ENCODE measurements around the gene LRRK2.

DNA sequence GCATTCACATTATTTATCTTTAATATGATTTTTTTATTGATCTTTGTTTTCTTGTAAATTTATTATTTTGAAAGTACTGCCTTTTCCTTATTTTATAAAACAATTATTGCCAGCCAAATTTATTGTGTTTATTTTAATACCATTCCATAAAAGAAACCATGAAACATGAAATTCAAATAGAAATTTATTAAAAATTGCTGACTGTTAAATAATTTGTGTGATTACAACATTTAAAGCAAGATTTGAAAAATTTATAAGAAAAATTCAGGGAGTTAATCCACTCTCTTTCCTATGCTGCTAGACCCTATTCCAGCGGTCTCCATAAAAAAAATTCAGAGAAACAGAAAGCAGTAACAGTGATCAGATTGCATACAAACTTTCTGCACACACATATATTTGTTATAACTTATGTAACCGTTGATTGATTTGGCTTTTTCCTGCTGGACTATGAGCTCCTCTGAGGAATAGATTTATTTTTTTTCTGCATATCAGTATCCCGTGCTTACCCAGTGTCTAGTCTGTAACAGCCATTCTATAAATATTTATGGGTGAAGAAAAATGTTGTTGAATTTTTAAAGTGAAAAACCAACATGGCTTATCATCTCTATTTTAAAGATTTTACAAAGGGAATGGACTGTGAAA lies 68.1 kb downstream of the LRRK2 start:
- TF ChIP-seq CTCF (conservative IDR thresholded peaks at IDR 0.05; ENCODE audit: low read depth, low read length) (no peak), EZH2 (IDR thresholded peaks at IDR 0.05; ENCODE audit: low read length, unreplicated experiment) (no peak), EZH2phosphoT487 (IDR thresholded peaks at IDR 0.05; ENCODE audit: borderline replicate concordance, low read length) (no peak)
